Measurements from ENCODE around the gene SCARB1.
A peak's percentile ranks its signal among the peaks of the same experiment; 100 is the strongest.

SCARB1 gene

GRCh38 chr12:124837958-124838803, 25.5 kb downstream of the SCARB1 start:
- no peak overlapping the region for H3K27ac ChIP-seq (ENCODE audit: low read depth, low read length)
- no peak overlapping the region for H3K4ac ChIP-seq (ENCODE audit: low read depth, low read length)
- no peak overlapping the region for H3K23ac ChIP-seq (ENCODE audit: low read length)
- H3K18ac ChIP-seq (ENCODE audit: low read length) = no peak overlapping the region
- no peak overlapping the region for H3K56ac ChIP-seq (ENCODE audit: low read length)
- H3K27me3 ChIP-seq (ENCODE audit: insufficient read depth, low read length, poor library complexity) = no peaks in the 10 kb centered on the region
- H2BK15ac ChIP-seq (replicated peaks; ENCODE audit: low read depth) = no peak overlapping the region
- H3K4me1 ChIP-seq (ENCODE audit: control insufficient read depth, low read depth, low read length) = peaks cover 10% of the 10 kb centered on the region
- peak; percentile 56 for DNase-seq
- no peak overlapping the region for H4K5ac ChIP-seq (ENCODE audit: low read length)
- no peak overlapping the region for H3K4me2 ChIP-seq (ENCODE audit: low read length)
- H3K36me3 ChIP-seq (ENCODE audit: control insufficient read depth, insufficient read depth, low read length) = no peaks in the 10 kb centered on the region
- no peak overlapping the region for H2BK120ac ChIP-seq (ENCODE audit: low read depth, low read length)
- no peak overlapping the region for H2BK5ac ChIP-seq (ENCODE audit: low read length)
- WGBS (ENCODE audit: extremely low coverage, insufficient coverage, low lambda C conversion rate) = no CpG with 5 or more reads among the region's 16 CpGs
- no peak overlapping the region for H3K9ac ChIP-seq (ENCODE audit: low read length)
- H2AK5ac ChIP-seq (ENCODE audit: low read length) = no peak overlapping the region
- H3K79me1 ChIP-seq (ENCODE audit: low read length) = peaks cover 11% of the 10 kb centered on the region
- H3K4me3 ChIP-seq (ENCODE audit: low read length) = no peak overlapping the region
- H4K8ac ChIP-seq (ENCODE audit: low read depth, low read length) = no peak overlapping the region
- peaks cover 3% of the 10 kb centered on the region for H3K79me2 ChIP-seq (ENCODE audit: control insufficient read depth, insufficient read depth, low read length)

GRCh38 chr12:124837249-124837897, 26.3 kb downstream of the SCARB1 start:
- no CpG with 5 or more reads among the region's 4 CpGs for WGBS (ENCODE audit: extremely low coverage, insufficient coverage, low lambda C conversion rate)
- no peak overlapping the region for H3K56ac ChIP-seq (ENCODE audit: low read length)
- H3K79me1 ChIP-seq (ENCODE audit: low read length) = peaks cover 8% of the 10 kb centered on the region
- no peak overlapping the region for H2AK5ac ChIP-seq (ENCODE audit: low read length)
- no peaks in the 10 kb centered on the region for H3K27me3 ChIP-seq (ENCODE audit: insufficient read depth, low read length, poor library complexity)
- H3K4me1 ChIP-seq (ENCODE audit: control insufficient read depth, low read depth, low read length) = peaks cover 10% of the 10 kb centered on the region
- no peaks in the 10 kb centered on the region for H3K79me2 ChIP-seq (ENCODE audit: control insufficient read depth, insufficient read depth, low read length)
- H3K18ac ChIP-seq (ENCODE audit: low read length) = no peak overlapping the region
- H2BK120ac ChIP-seq (ENCODE audit: low read depth, low read length) = no peak overlapping the region
- no peak overlapping the region for H3K4me3 ChIP-seq (ENCODE audit: low read length)
- no peaks in the 10 kb centered on the region for H3K36me3 ChIP-seq (ENCODE audit: control insufficient read depth, insufficient read depth, low read length)
- H2BK5ac ChIP-seq (ENCODE audit: low read length) = no peak overlapping the region
- H3K9ac ChIP-seq (ENCODE audit: low read length) = no peak overlapping the region
- H3K4ac ChIP-seq (ENCODE audit: low read depth, low read length) = no peak overlapping the region
- H3K27ac ChIP-seq (ENCODE audit: low read depth, low read length) = no peak overlapping the region
- no peak for DNase-seq
- H2BK15ac ChIP-seq (replicated peaks; ENCODE audit: low read depth) = no peak overlapping the region
- no peak overlapping the region for H4K5ac ChIP-seq (ENCODE audit: low read length)
- no peak overlapping the region for H4K8ac ChIP-seq (ENCODE audit: low read depth, low read length)
- no peak overlapping the region for H3K23ac ChIP-seq (ENCODE audit: low read length)
- H3K4me2 ChIP-seq (ENCODE audit: low read length) = no peak overlapping the region

- Histone ChIP-seq H2BK15ac (replicated peaks; ENCODE audit: low read depth) (no peak overlapping the region), H3K79me1 (ENCODE audit: low read length) (peaks cover 7% of the 10 kb centered on the region), H2AK5ac (ENCODE audit: low read length) (no peak overlapping the region), H2BK5ac (ENCODE audit: low read length) (no peak overlapping the region), H3K27me3 (ENCODE audit: insufficient read depth, low read length, poor library complexity) (no peaks in the 10 kb centered on the region), H4K8ac (ENCODE audit: low read depth, low read length) (no peak overlapping the region), H3K79me2 (ENCODE audit: control insufficient read depth, insufficient read depth, low read length) (no peaks in the 10 kb centered on the region), H3K18ac (ENCODE audit: low read length) (no peak overlapping the region), H3K27ac (ENCODE audit: low read depth, low read length) (no peak overlapping the region), H3K4me1 (ENCODE audit: control insufficient read depth, low read depth, low read length) (peaks cover 12% of the 10 kb centered on the region), H3K4me2 (ENCODE audit: low read length) (no peak overlapping the region), H3K23ac (ENCODE audit: low read length) (no peak overlapping the region), H3K9ac (ENCODE audit: low read length) (no peak overlapping the region), H2BK120ac (ENCODE audit: low read depth, low read length) (no peak overlapping the region), H3K4me3 (ENCODE audit: low read length) (no peak overlapping the region), H3K4ac (ENCODE audit: low read depth, low read length) (no peak overlapping the region), H4K5ac (ENCODE audit: low read length) (no peak overlapping the region), H3K36me3 (ENCODE audit: control insufficient read depth, insufficient read depth, low read length) (no peaks in the 10 kb centered on the region), H3K56ac (ENCODE audit: low read length) (no peak overlapping the region)
- no peak for DNase-seq
- WGBS (ENCODE audit: extremely low coverage, insufficient coverage, low lambda C conversion rate) = no CpG with 5 or more reads among the region's 6 CpGs
Observed at GRCh38 chr12:124836759-124837158, 26.9 kb downstream of the SCARB1 start.

DNA sequence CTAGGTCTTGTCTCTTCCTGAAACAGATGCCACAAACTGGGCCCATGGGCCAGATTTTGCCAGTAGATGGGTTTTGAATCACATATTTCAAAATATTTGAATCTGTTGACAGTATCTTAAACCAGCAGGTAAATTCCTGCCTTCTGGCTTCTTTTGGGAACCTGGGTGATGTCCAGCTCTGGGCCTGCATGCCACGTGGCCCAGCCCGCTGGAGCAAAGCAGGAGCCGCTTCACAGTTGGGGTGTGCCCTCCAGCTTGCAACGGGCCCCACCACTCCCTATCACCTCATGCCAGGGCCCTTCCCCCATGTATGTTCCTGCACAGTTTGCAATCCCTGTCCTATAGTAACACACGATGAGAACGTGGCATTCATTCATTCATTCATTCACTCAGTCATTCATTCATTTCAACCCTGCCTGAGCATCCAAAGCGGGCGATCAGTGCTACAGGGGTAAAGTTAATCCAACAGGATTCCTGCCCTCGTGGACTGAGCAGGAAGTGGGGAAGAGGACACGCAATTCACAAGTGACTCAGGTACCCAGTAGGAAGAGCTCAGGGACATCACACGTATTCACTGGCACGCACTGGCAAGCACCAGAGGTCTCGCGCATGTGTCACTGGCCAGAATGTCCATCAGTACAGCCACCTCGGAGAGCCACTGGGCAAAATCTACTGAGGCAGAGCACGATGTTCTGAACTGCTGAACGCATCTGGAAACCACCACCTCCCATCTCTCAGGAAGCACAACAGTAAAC, 27.8 kb downstream of the SCARB1 start:
- H2BK120ac ChIP-seq (ENCODE audit: low read depth, low read length) = no peak overlapping the region
- H3K18ac ChIP-seq (ENCODE audit: low read length) = no peak overlapping the region
- no peaks in the 10 kb centered on the region for H3K79me2 ChIP-seq (ENCODE audit: control insufficient read depth, insufficient read depth, low read length)
- no peak overlapping the region for H3K23ac ChIP-seq (ENCODE audit: low read length)
- H3K36me3 ChIP-seq (ENCODE audit: control insufficient read depth, insufficient read depth, low read length) = no peaks in the 10 kb centered on the region
- no peak overlapping the region for H3K4ac ChIP-seq (ENCODE audit: low read depth, low read length)
- no peak overlapping the region for H2AK5ac ChIP-seq (ENCODE audit: low read length)
- peaks cover 10% of the 10 kb centered on the region for H3K4me1 ChIP-seq (ENCODE audit: control insufficient read depth, low read depth, low read length)
- no peak overlapping the region for H4K8ac ChIP-seq (ENCODE audit: low read depth, low read length)
- peaks cover 4% of the 10 kb centered on the region for H3K79me1 ChIP-seq (ENCODE audit: low read length)
- no peak overlapping the region for H4K5ac ChIP-seq (ENCODE audit: low read length)
- H3K9ac ChIP-seq (ENCODE audit: low read length) = no peak overlapping the region
- H3K27ac ChIP-seq (ENCODE audit: low read depth, low read length) = no peak overlapping the region
- DNase-seq = no peak
- H2BK15ac ChIP-seq (replicated peaks; ENCODE audit: low read depth) = no peak overlapping the region
- H3K4me2 ChIP-seq (ENCODE audit: low read length) = no peak overlapping the region
- H2BK5ac ChIP-seq (ENCODE audit: low read length) = no peak overlapping the region
- H3K4me3 ChIP-seq (ENCODE audit: low read length) = no peak overlapping the region
- no CpG with 5 or more reads among the region's 17 CpGs for WGBS (ENCODE audit: extremely low coverage, insufficient coverage, low lambda C conversion rate)
- no peaks in the 10 kb centered on the region for H3K27me3 ChIP-seq (ENCODE audit: insufficient read depth, low read length, poor library complexity)
- H3K56ac ChIP-seq (ENCODE audit: low read length) = no peak overlapping the region

DNA sequence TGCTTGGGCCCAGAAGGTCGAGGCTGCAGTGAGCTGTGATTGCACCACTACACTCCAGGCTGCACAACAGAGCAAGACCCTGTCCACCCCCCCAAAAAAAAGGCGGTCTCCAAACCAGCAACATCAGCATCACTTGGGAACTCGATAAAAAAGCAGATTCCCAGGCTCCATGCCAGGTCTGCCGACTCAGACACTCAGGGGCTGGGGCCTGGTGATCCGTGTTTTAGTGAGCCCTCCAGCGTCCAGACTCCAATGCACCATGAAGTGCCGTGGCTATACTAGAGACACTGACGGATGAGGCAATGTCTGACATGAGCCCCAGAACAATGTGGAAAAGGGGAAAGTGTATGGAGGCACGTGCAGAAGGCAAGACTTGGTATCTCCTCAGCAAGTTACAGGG, 28.8 kb downstream of the SCARB1 start:
- Histone ChIP-seq H3K56ac (ENCODE audit: low read length) (no peak overlapping the region), H3K4ac (ENCODE audit: low read depth, low read length) (no peak overlapping the region), H2BK120ac (ENCODE audit: low read depth, low read length) (no peak overlapping the region), H2BK15ac (replicated peaks; ENCODE audit: low read depth) (no peak overlapping the region), H3K27ac (ENCODE audit: low read depth, low read length) (no peak overlapping the region), H3K79me1 (ENCODE audit: low read length) (peaks cover 11% of the 10 kb centered on the region), H2BK5ac (ENCODE audit: low read length) (no peak overlapping the region), H2AK5ac (ENCODE audit: low read length) (no peak overlapping the region), H4K8ac (ENCODE audit: low read depth, low read length) (no peak overlapping the region), H3K36me3 (ENCODE audit: control insufficient read depth, insufficient read depth, low read length) (no peaks in the 10 kb centered on the region), H3K79me2 (ENCODE audit: control insufficient read depth, insufficient read depth, low read length) (peaks cover under 1% of the 10 kb centered on the region), H3K18ac (ENCODE audit: low read length) (no peak overlapping the region), H3K4me3 (ENCODE audit: low read length) (no peak overlapping the region), H3K9ac (ENCODE audit: low read length) (no peak overlapping the region), H3K27me3 (ENCODE audit: insufficient read depth, low read length, poor library complexity) (no peaks in the 10 kb centered on the region), H3K4me1 (ENCODE audit: control insufficient read depth, low read depth, low read length) (peaks cover 10% of the 10 kb centered on the region), H4K5ac (ENCODE audit: low read length) (no peak overlapping the region), H3K23ac (ENCODE audit: low read length) (no peak overlapping the region), H3K4me2 (ENCODE audit: low read length) (no peak overlapping the region)
- no CpG with 5 or more reads among the region's 9 CpGs for WGBS (ENCODE audit: extremely low coverage, insufficient coverage, low lambda C conversion rate)
- no peak for DNase-seq

Data from mesendoderm (in vitro differentiated cells).